Stimulated activated CD8-positive, alpha-beta memory T cell treated with anti-CD3 and anti-CD28 coated beads, Interleukin-4, amount 100 ng/mL, for 1 hour (primary cell): ENCODE measurements around the gene ANKRD24.
"Not testable (repeated sequence)": the region's sequence is repeated elsewhere in the genome, so short reads cannot be mapped to it uniquely, and the experiment has no call there.

Experiments used
- DNase-seq, 2 donors: peaks; one replicate each; pipeline ENCODE4 v3.0.0-alpha.2; 2020; ENCODE audit warnings: low read depth in 2 of 2, low spot score in 1 of 2

Gene ANKRD24

DNA sequence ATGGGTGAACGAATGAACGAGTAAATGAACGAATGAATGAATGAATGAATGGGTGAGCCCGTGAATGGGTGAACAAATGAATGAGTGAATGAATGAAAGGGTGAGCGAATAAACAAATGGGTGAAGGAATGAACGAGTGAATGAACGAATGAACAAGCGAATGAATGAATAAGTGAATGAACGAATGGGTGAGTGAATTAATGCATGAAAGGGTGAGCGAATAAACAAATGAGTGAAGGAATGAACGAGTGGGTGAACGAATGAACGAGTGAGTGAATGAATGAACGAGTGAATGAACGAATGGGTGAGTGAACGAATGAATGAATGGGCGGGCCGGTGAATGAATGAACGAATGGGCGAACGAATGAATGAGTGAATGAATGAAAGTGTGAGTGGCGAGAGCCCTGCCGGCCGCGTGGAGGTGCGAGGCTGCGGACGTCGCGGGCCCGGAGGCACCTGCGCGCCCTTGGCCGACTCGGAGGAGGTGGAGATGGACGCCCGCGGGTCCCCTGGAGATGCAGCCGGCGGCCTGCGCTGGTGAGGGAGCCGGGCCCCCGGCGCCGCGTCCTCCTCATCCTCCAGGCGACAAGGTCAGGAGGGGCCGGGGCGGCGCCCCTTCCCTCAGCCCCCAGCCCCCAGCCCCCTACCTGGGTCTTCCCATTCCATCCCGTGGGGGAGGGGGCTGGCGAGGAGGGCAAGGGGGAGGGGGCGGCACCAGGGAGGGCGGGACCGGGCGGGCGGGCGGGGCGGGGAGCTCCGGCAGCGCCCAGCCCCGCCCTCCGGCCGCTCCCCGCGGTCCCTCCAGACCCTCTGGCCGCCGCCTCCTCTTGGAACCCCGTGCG is 15.4 kb downstream of the ANKRD24 start:
- no peak for DNase-seq

DNA sequence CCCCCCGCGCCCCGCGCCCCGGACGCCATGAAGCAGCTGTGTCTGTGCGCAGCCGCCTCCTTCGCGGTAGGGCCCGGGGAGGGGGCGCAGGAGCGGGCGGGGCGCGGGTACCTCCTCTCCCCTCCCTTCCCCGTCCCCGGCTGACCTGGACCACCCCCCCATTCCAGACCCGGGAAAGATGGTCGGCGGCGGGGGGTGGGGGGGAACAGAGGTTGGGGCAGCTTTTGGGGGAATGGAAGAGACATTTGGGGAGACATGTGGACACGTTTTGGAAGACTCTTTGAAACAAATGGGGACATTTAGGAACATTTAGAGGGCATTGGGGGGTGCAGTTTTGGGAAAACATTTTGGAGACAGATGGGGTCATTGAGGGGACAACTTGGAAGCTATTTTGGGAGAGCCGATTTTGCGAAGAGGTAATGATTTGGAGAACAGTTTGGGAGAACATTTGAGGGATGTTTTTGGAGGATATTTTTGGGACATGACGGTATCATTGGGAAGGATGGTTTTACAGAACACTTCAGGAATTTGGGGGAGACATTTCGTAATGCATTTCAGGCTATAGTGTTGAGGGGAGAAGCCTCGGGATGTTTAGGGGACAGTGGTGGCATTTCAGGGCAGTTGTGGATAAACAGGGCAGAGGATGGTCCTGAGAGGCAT is 16.1 kb downstream of the ANKRD24 start:
- no peak for DNase-seq

- no peak for DNase-seq
These were observed 17.3 kb downstream of the ANKRD24 start for GRCh38 chr19:4199699-4200293.

GRCh38 chr19:4200940-4201542 is 18.6 kb downstream of the ANKRD24 start:
- no peak for DNase-seq

DNA sequence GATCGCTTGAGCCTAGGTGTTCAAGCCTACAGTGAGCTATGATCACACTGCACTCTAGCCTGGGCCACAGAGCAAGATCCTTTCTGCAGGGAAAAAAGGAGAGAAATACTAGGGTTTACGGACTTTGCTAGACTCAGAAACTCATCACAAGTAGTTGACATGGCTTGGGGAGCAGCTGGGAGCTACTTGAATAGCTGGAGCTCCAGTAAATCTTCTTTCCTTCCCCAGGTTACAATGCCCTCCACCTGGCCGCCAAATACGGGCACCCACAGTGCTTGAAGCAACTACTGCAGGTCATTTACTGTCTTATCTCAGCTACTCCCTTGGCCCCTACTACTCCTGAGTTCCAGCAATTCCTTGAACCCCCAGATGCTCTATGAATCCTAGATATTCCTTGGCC is 19.3 kb downstream of the ANKRD24 start:
- no peak for DNase-seq

DNA sequence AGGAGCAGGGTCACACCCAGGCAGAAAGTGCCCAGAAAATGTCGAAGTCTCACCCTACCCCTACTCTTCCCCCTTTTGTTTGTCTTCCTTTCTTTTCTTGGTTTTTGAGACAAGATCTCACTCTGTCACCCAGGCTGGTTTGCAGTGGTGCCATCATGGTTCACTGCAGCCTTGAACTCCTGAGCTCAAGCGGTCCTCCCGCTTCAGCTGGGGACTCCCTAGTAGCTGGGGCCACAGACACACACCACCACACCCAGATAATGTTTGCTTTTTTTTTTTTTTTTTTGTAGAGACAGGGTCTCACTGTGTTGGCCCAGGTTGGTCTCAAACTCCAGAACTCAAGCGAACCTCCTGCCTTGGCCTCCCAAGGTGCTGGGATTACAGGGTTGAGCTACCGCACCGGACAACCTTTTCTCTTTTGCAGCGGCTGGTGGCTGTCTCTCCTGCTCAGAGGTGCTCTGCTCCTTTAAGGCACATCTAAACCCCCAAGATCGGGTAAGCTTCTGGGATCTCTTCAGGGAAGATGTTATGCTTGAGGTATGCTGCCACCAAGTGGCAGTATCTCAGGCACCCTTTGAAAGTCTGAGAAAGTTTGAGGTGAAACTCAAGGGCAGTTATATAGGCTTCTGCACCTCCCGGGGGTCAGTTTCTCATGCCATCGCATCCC is 24.5 kb downstream of the ANKRD24 start:
- DNase-seq = no peak

DNA sequence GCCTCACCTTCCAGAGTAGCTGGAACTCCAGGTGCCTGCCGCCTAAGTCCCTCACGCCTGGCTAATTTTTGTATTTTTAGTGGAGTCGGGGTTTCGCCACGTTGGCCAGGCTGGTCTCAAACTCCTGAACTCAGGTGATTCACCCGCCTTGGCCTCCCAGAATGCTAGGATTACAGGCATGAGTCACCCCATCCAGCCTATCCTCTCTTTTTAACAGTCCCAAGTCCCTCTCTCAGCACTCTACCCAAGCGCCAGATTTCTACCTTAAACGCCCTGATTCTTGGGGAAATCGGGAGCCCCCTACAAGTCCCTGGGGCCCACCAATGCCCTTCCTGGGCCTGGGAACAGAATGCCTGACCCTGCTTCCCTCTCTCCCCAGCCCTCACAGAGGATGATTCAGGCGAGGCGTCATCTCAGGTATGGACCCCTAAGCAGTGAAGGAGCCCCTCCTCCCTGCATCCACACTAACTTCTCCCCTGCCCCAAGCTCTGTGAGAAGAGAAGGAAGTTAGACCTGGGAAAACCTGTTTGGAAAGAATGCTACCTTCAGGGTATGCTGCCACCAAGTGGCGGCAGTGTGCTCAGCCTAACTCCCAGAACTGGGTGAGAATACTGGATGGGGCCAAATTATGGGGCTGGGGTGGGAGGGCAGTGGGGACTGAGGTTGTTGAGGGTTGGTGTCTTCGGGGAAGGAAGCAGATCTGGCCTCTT is 26.1 kb downstream of the ANKRD24 start:
- no peak for DNase-seq

DNA sequence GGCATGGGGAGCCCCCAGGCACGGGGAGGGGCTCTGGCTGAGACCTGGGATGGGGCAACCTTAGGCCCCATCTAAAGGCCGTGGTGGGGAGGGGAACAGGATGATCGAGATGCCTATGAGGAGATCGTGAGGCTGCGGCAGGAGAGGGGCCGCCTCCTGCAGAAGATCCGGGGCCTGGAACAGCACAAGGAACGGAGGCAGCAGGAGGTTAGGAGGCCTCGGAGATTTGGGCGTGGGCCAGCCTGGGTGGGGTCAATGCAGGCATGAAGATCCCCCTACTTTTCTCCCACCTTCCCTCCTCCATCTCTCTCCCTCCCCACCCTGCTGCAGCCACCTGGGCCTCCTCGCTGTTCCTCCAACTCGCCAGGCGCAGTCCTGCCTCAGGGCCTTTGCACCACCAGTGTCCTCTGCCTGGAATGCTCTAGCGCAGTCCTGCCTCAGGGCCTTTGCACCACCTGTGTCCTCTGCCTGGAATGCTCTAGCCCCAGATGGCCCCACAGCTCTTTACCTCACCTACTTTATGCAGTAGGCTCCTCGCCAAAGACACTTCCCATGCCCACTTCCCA is 27.8 kb downstream of the ANKRD24 start:
- DNase-seq = no peak

GRCh38 chr19:4213116-4213515 is 30.6 kb downstream of the ANKRD24 start:
- no peak for DNase-seq

DNA sequence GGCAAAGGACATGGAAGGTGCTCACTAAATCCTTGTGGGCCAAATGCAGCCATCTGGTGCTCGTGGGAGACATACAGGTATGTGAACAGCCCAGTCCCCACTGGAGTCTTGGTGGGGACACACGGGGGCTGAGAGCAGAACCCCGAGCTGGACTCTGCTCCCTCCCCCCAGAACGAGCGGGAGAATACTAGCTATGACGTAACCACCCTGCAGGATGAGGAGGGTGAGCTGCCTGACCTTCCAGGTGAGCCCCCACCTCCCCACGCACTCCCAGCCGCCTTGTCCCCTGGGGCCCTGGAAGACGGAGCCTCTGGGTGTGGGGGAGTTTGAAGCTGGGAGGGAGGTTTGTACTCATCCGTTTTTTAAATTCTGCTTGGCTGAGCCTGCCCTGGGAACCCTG is 33.3 kb downstream of the ANKRD24 start:
- no peak for DNase-seq

DNA sequence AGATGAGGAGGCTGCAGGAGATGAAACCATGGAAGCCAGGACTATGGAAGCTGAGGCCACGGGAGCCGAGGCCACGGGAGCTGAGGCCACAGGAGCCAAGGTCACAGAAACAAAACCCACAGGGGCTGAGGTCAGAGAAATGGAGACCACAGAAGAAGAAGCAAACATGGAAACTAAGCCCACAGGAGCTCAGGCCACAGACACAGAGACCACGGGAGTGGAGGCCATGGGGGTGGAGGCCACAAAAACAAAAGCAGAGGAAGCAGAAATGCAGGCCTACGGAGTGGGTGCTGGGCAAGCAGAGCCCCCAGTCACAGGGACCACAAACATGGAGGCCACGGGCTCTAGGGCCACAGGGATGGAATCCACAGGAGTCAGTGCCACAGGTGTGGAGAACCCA is 34.4 kb downstream of the ANKRD24 start:
- no peak for DNase-seq

DNA sequence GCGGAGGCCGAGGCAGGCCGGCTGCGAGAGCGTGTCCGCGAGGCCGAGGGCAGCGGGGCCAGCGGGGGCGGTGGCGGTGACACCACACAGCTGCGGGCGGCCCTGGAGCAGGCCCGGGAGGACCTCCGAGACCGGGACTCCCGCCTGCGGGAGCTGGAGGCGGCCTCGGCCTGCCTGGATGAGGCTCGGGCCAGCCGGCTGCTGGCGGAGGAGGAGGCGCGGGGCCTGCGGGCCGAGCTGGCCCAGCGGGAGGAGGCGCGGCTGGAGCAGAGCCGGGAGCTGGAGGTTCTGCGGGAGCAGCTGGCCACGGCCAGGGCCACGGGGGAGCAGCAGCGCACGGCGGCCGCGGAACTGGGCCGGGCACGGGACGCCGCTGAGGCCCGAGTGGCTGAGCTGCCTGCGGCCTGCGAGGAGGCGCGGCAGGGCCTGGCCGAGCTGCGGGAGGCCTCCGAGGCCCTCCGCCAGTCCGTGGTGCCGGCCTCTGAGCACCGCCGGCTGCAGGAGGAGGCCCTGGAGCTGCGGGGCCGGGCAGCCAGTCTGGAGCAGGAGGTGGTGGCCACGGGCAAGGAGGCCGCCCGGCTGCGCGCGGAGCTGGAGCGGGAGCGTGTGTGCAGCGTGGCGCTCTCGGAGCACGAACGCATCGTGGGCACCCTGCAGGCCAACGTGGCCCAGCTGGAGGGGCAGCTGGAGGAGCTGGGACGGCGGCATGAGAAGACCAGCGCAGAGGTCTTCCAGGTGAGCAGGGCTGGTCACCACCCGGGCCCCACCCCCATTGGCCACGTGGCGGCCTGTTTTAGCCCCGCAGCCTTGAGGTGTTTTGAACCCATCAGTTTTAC is 35.2 kb downstream of the ANKRD24 start:
- DNase-seq = no peak

DNA sequence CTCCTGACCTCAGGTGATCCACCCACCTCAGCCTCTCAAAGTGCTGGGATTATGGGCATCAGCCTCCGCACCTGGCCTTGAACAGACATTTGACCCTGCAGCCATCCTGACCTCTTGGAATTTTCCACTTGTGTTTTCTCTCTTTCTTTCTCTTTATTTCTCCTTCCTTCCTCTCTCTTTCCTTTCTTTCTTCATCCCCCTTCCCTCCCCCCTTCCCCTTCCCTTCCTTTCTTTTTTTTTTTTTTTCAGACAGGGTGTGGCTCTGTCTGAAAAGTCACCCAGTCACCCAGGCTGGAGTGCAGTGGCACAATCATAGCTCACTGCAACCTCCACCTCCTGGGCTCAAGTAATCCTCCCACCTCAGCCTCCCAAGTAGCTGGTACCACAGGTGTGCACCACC is 36.0 kb downstream of the ANKRD24 start:
- not testable (repeated sequence) for DNase-seq

DNA sequence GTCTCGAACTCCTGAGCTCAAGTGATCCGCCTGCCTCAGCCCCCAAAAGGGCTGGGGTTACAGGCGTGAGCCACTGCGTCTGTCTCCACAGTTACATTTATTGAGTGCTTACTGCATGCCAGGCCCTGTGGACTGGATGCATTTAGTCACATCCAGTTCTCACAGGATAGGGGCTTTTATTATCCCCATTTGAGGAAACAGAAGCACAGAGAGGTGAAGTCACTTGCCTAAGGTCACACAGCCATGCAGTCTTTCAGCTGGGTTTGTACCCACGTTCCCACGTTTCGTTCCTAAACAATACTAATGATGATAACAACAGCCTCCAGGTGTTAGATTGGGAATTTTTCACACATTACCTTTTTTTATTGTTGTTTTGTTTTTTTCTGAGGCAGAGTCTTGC is 37.7 kb downstream of the ANKRD24 start:
- no peak for DNase-seq

DNA sequence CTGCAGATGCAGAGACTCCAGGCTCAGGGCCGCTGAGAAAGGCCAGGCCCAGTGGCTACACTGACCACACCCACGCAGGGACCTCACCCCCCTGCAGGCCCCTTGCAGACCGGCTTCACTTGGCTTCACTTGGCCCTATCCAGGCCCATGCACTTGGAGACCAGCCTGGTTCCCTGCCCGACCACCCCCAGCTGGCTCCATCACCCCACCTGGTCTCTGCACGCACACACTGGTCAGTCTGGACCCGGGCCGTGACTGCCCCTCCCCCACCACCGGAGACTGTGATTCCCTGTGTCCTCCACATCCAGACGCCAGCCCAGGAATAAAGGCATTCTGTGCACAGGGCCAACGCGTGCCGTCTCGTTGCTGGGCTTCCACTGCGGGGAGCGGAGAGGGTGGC is 42.0 kb downstream of the ANKRD24 start:
- no peak for DNase-seq

DNA sequence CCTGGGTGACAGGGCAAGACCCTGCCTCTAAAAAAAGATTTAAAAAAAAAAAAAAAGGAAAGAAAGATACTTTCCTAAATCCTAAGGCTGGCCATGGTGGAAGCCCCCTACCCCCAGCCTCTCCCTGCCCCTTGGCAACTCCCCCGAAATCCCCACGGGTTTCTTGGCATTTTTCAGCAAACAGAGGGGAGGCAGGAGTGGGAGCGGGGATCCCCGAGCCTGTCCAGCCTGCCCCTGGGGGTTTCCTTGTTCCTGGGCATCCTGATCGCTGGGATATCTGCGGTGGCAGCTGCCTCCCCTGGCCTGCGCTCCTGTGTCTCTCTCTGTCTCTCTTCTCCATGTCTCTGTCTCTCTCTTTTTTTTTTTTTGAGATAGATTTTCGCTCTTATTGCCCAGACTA is 43.4 kb downstream of the ANKRD24 start:
- DNase-seq = no peak

DNA sequence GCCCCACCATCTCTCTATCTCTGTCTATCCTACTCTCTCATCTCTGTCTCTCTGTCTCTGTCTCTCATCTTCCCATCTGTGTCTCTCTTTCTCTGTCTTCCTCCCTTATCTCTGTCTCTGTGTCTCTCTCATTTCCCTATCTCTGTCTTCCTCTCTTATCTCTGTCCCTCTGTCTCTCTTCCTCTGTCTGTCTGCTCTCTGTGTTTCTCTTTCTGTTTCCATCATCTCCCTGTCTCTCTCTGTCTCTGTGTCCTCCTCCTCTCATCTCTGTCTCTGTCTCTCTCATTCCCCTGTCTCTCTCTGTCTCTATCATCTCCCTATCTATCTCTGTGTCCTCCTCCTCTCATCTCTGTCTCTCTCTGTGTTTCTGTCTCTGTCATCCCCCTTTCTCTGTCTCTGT is 45.3 kb downstream of the ANKRD24 start:
- no peak for DNase-seq

DNA sequence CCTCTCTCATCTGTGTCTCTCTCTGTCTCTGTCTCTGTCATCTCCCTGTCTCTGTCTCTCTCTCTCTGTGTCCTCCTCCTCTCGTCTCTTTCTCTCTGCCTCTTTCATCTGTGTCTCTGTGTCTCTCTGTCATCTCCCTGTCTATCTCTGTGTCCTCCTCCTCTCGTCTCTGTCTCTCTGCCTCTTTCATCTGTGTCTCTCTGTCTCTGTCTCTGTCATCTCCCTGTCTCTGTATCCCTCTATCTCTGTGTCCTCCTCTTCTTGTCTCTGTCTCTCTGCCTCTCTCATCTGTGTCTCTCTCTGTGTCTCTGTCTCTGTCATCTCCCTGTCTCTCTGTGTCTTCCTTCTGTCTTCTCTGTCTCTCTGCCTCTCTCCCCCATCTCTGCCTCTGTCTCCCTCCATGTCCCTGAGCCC is 46.3 kb downstream of the ANKRD24 start:
- no peak for DNase-seq

- DNase-seq = no peak
These were observed 46.9 kb downstream of the ANKRD24 start, which contains the start of gene EBI3 for GRCh38 chr19:4229179-4229931. TSS of gene EBI3 (plus strand) at chr19:4229523. CDS start at chr19:4229551, 28 bp downstream.
